Thyroid gland (tissue), 4 donors: Measurements from ENCODE around the gene KRT36. TPM values are rescaled to one million over a fixed set of nuclear protein-coding genes. Genes with fewer than 3 reads are reported as not detected.

ENCODE experiments used
- DNase-seq, 2 donors: peaks; one replicate each; pipeline ENCODE4 v3.0.0-alpha.2; 2019
- H3K27ac ChIP-seq, 3 donors: fragments of 200-600 bp; sonication (generic); 1 replicate in 2 of 3; 2 replicates in 1 of 3; pipeline ENCODE4 v1.5.1; 2016 to 2019; ENCODE audit warnings: mild to moderate bottlenecking in 1 of 3, moderate library complexity in 1 of 3
- H3K27me3 ChIP-seq: fragments of 200-600 bp; sonication (generic); one replicate; pipeline ENCODE4 v1.5.1; 2019
- H3K36me3 ChIP-seq, 2 donors: fragments of 200-600 bp; sonication (generic); one replicate each; pipeline ENCODE4 v1.5.1; 2016 to 2019
- H3K4me1 ChIP-seq, 2 donors: fragments of 200-600 bp; sonication (generic); one replicate each; pipeline ENCODE4 v1.5.1; 2017 to 2019
- H3K4me3 ChIP-seq, 3 donors: fragments of 200-600 bp; sonication (generic); replicated peaks in 1 of 3; 1 replicate in 2 of 3; 2 replicates in 1 of 3; pipeline ENCODE4 v1.5.1; 2016; ENCODE audit warnings: mild to moderate bottlenecking in 1 of 3
- H3K9me3 ChIP-seq: fragments of 200-600 bp; sonication (generic); one replicate; pipeline ENCODE4 v1.5.1; 2017
- CTCF ChIP-seq, 6 experiments: fragments of 200-600 bp in 3 of 6; fragments of 450-650 bp in 3 of 6; sonication (generic) in 3 of 6; IDR thresholded peaks; one replicate each; pipeline ENCODE4 v1.5.1; 2016 to 2019; ENCODE audit warnings: antibody characterized with exemption in 6 of 6, mild to moderate bottlenecking in 2 of 6, inconsistent platforms in 1 of 6, moderate library complexity in 1 of 6
- POLR2A ChIP-seq, 2 donors: fragments of 450-650 bp; IDR thresholded peaks; one replicate each; pipeline ENCODE4 v1.6.1; 2017; ENCODE audit warnings: antibody characterized with exemption in 2 of 2, mild to moderate bottlenecking in 2 of 2, moderate library complexity in 1 of 2
- WGBS, 2 donors: methylation state at CpG; one replicate each; pipeline ENCODE4 v1.1.5; 2017; 5-methylcytosine and 5-hydroxymethylcytosine counted together
- intact Hi-C: fragments of 100-400 bp; cut with DNase I; formaldehyde crosslinking; loops from one replicate; pipeline ENCODE4 v1.15.1; 2023
- total RNA-seq, 4 donors: library from RNA; depleted of rRNA; stranded (reverse); fragments of >200 nt; gene quantifications; one replicate each; pipeline ENCODE4 v1.2.3, GENCODE V29; 2016

The KRT36 gene
- total RNA-seq, 4 donors from 2014 or later = not detected

- 56 to 74% methylated on average over 7 to 10 of the region's 10 CpGs for WGBS, 2 donors
- TF ChIP-seq POLR2A (IDR thresholded peaks at IDR 0.05) (no peak), CTCF (IDR thresholded peaks at IDR 0.05) (no peak)
- peaks cover 11% of the 10 kb centered on the region for H3K27me3 ChIP-seq
- peak in 1 of 2 donors; percentile 21 for DNase-seq
- intact Hi-C loops = no loop called here
- H3K27ac ChIP-seq = no peak overlapping the region
- no peaks in the 10 kb centered on the region for H3K36me3 ChIP-seq
- peaks cover 12 to 14% of the 10 kb centered on the region in 2 donors for H3K4me1 ChIP-seq
- H3K4me3 ChIP-seq = no peak overlapping the region
- no peaks in the 10 kb centered on the region for H3K9me3 ChIP-seq
Measured at GRCh38 chr17:41528959-41529353, 39.2 kb upstream of the KRT36 start.

- peak overlapping the region in 1 of 3 donors; percentile 11 for H3K27ac ChIP-seq
- H3K4me1 ChIP-seq = peaks cover 12 to 14% of the 10 kb centered on the region in 2 donors
- intact Hi-C loops = no loop called here
- no peak for TF ChIP-seq CTCF (IDR thresholded peaks at IDR 0.05)
- TF ChIP-seq POLR2A (IDR thresholded peaks at IDR 0.05) = no peak
- WGBS, 2 donors = 9 to 14% methylated on average over 37 to 39 of the region's 62 CpGs
- peak; percentile 34 to 52 for DNase-seq
- H3K9me3 ChIP-seq = no peaks in the 10 kb centered on the region
- H3K36me3 ChIP-seq = no peaks in the 10 kb centered on the region
- H3K27me3 ChIP-seq = peaks cover 11% of the 10 kb centered on the region
- peak overlapping the region; percentile 23 to 44 (median 40) for H3K4me3 ChIP-seq
Measured at GRCh38 chr17:41527063-41528023, 37.6 kb upstream of the KRT36 start.

- H3K9me3 ChIP-seq = no peaks in the 10 kb centered on the region
- H3K4me1 ChIP-seq = peaks cover 12 to 14% of the 10 kb centered on the region in 2 donors
- TF ChIP-seq POLR2A (IDR thresholded peaks at IDR 0.05) = no peak
- TF ChIP-seq CTCF (IDR thresholded peaks at IDR 0.05) = no peak
- H3K4me3 ChIP-seq = no peak overlapping the region
- 86 to 92% methylated on average over 11 of the region's 11 CpGs for WGBS, 2 donors
- no peaks in the 10 kb centered on the region for H3K36me3 ChIP-seq
- no peak overlapping the region for H3K27ac ChIP-seq
- no peak for DNase-seq
- peaks cover 11% of the 10 kb centered on the region for H3K27me3 ChIP-seq
- intact Hi-C loops = no loop called here
Measured at GRCh38 chr17:41524261-41524660, 34.6 kb upstream of the KRT36 start.

GRCh38 chr17:41523787-41524186 is 34.1 kb upstream of the KRT36 start:
- TF ChIP-seq CTCF (IDR thresholded peaks at IDR 0.05) (no peak), POLR2A (IDR thresholded peaks at IDR 0.05) (no peak)
- H3K4me1 ChIP-seq = peaks cover 12 to 14% of the 10 kb centered on the region in 2 donors
- H3K4me3 ChIP-seq = no peak overlapping the region
- no peak overlapping the region for H3K27ac ChIP-seq
- WGBS, 2 donors = 87 to 89% methylated on average over 11 to 19 of the region's 19 CpGs
- DNase-seq = no peak
- peaks cover 11% of the 10 kb centered on the region for H3K27me3 ChIP-seq
- H3K36me3 ChIP-seq = no peaks in the 10 kb centered on the region
- no peaks in the 10 kb centered on the region for H3K9me3 ChIP-seq
- intact Hi-C loops = no loop called here

- DNase-seq = no peak
- intact Hi-C loops = no loop called here
- Histone ChIP-seq H3K27me3 (peaks cover 11% of the 10 kb centered on the region), H3K4me1 (peaks cover 8 to 12% of the 10 kb centered on the region in 2 donors), H3K36me3 (no peaks in the 10 kb centered on the region), H3K27ac (no peak overlapping the region), H3K9me3 (no peaks in the 10 kb centered on the region), H3K4me3 (no peak overlapping the region)
- WGBS, 2 donors = 77 to 88% methylated on average over 4 of the region's 4 CpGs
- TF ChIP-seq CTCF (IDR thresholded peaks at IDR 0.05) (no peak), POLR2A (IDR thresholded peaks at IDR 0.05) (no peak)
Measured at GRCh38 chr17:41523225-41523593, 33.5 kb upstream of the KRT36 start.
